GM12864 (cell line): Measurements from ENCODE around the gene ATP2A3.

Experiments used
- DNase-seq: peaks from one replicate; pipeline ENCODE4 v3.0.0-alpha.2; 2011; ENCODE audit warnings: low read depth
- H3K4me3 ChIP-seq: 2 replicates; pipeline ENCODE4 v1.5.1; 2011; ENCODE audit warnings: mild to moderate bottlenecking, low read depth, low read length, control low read depth
- CTCF ChIP-seq: IDR thresholded peaks from 2 replicates; pipeline ENCODE4 v1.5.1; 2011; ENCODE audit warnings: low read depth, mild to moderate bottlenecking, moderate library complexity, low read length, control low read depth, inconsistent platforms; ENCODE audit errors: missing control alignments

The ATP2A3 gene

DNA sequence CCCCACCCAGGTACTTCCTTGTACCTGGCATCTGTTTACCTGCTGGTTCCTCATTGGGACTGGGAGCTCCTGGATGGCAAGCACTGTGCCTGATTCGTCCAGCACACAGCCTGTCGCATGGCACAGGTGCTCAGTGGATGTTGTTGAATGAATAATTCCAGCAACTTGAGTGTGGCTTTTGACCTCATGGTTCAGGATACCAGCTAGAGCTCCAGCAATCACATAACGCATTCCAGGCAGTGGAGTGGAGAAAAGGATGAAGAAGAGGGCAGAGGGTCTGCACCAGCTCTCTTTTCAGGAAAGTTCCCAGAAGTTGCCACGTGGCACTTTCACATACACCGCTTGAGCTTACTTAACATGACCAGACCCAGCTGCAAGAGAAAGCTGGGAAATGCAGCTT is 70.0 kb downstream of the ATP2A3 start:
- no peak for DNase-seq
- no peak overlapping the region for H3K4me3 ChIP-seq
- TF ChIP-seq CTCF, result no peak

DNA sequence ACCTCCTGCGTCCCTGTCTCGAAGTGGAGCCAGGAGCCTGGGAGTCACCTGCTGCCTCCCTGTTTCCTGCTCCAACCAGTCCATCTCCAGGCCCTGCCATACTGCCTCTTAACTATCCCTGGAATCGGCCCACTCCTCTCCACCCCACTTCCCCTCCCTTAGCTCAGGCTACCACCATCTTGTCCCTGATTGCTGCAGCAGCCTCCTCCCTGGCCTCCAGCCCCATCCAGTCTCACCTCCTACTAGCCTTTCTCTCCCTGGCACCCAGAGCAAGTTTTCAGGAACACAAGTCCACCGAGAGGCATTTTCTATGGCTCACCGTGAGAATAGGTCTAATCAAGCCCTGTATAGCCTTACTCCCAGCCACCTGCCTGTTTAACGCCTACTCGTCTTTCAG is 70.5 kb downstream of the ATP2A3 start:
- no peak for TF ChIP-seq CTCF
- no peak for DNase-seq
- peak overlapping the region; percentile 68 for H3K4me3 ChIP-seq

- no peak for TF ChIP-seq CTCF
- peak; percentile 41 for DNase-seq
- peak within 1 kb of the TSS; percentile 68 for H3K4me3 ChIP-seq
These were observed 71.1 kb downstream of the ATP2A3 start, which contains the start of gene CAMKK1 for GRCh38 chr17:3893003-3893719. Gene CAMKK1 (minus strand): TSS chr17:3893053. CDS start chr17:3885687, 7,366 bp downstream.

DNA sequence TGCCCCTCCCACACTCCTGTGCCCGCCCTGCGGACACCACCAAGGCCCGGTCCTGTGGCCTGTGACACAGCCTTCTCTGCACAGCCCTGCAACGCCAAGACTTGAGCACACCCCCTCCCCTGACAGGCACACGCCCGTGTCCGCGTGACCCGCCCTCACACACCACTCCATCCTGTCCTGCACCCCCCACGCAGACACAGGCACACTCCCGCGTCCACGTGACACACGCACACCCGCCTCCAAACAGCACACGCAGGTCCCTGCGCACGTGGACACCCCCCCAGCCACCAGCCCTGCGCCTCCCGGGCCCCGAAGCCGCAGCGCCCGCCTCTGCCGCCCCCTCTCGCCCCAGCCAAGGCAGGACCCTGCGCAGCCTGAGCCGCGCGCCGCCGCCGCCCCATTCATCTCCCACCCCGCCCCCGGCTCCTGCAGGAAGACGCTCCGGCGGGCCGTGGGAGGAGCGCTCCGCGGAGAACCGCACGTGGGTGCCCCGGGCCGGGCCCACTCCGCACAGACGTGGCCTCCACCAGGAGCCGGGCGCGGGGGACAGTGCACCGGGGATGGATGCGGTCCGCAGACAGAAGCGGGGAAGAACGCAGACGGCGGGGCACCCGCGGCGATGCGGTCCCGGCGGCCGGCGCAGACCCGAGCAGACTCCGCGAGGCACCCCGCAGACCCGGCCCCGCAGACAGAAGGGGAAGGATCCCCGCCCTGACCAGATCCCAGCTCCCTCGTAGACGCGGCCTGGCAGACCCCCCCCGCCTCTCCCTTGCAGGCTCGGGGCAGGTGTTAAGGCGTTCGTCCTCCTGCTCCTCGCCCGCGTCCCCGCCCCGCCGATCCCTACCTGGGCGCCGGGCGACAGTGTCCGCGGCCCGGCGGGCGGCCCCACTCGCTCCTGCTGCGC is 71.9 kb downstream of the ATP2A3 start:
- H3K4me3 ChIP-seq, result peak overlapping the region; percentile 66
- TF ChIP-seq CTCF, result no peak
- DNase-seq, result no peak

- no peak for TF ChIP-seq CTCF
- H3K4me3 ChIP-seq, result peak overlapping the region; percentile 66; the same call in 1 of the 2 replicates
- no peak for DNase-seq
These were observed 72.6 kb downstream of the ATP2A3 start for GRCh38 chr17:3891626-3892094.

- no peak for TF ChIP-seq CTCF
- DNase-seq, result no peak
- no peak overlapping the region for H3K4me3 ChIP-seq
These were observed 73.4 kb downstream of the ATP2A3 start for GRCh38 chr17:3890878-3891219.
